ES-I3 (cell line): ENCODE measurements around the gene MRAS.
"Not testable (repeated sequence)": the region's sequence is repeated elsewhere in the genome, so short reads cannot be mapped to it uniquely, and the experiment has no call there.

Experiments
- H3K36me3 ChIP-seq: 2 replicates; pipeline ENCODE4 v1.6.1; 2013; ENCODE audit warnings: mild to moderate bottlenecking, low read length, control low read depth, moderate library complexity; ENCODE audit not compliant: insufficient read depth
- H3K4me1 ChIP-seq: 2 replicates; pipeline ENCODE4 v1.6.1; 2013; ENCODE audit warnings: mild to moderate bottlenecking, control low read depth, low read length; ENCODE audit not compliant: insufficient read depth
- H3K9ac ChIP-seq: 2 replicates; pipeline ENCODE4 v1.6.1; 2013; ENCODE audit warnings: low read depth, mild to moderate bottlenecking, low read length, moderate library complexity
- H3K9me3 ChIP-seq: 2 replicates; pipeline ENCODE4 v1.6.1; 2013; ENCODE audit warnings: mild to moderate bottlenecking, low read length, moderate library complexity; ENCODE audit not compliant: control insufficient read depth, insufficient read depth

The MRAS gene

GRCh38 chr3:138452436-138452835 is 104.1 kb downstream of the MRAS start:
- peaks cover 18% of the 10 kb centered on the region for H3K4me1 ChIP-seq
- H3K36me3 ChIP-seq = no peaks in the 10 kb centered on the region; the same call in 1 of the 2 replicates
- peaks cover 6% of the 10 kb centered on the region; the same call in 1 of the 2 replicates for H3K9me3 ChIP-seq
- H3K9ac ChIP-seq = no peak overlapping the region

- not testable (repeated sequence) for H3K36me3 ChIP-seq, H3K9me3 ChIP-seq, H3K9ac ChIP-seq
- peaks cover 28% of the 10 kb centered on the region for H3K4me1 ChIP-seq
These were observed 105.6 kb downstream of the MRAS start for GRCh38 chr3:138453940-138454339.
